Measurements from ENCODE around the gene CHTF18. TPM values are rescaled to one million over a fixed set of nuclear protein-coding genes. Genes with fewer than 3 reads are reported as not detected.

Gene CHTF18
- total RNA-seq, 2 donors from 2014 or later, result 7.5 to 14.5 TPM

DNA sequence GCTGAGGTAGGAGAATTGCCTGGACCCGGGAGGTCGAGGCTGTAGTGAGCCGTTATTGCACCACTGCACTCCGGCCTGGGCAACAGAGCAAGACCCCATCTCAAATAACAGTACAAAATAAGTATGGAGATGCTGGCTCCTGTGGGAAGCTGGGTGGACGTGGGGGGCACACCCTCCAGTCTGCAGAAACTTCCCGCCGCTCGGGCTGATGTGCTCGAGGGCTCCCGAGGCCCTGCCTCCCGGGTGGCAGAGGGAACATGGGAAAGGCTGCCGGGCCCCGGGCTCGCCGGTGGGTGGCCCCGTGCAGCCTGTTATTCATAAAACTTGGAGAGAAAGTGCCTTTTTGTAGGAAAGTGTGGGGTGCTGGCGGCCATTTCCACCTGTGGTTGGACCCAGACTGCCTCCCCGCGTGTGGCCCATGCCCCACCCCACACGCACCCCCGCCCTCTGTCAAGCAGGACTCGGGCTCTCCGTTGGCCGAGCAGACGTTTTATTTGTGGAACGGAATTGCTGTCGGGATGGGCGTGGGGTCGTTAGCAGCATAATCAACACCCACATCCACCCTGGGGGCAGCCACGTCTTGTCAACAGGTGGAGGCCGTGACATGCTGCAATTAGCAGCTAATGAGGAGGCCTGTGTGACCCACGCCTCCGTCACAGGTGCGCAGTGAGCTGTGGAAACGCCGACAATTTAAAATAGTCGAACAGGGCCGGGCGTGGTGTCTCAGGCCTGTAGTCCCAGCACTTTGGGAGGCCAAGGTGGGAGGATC is 40.3 kb upstream of the CHTF18 start:
- no peak for ATAC-seq
- TF ChIP-seq, protein P1, sequence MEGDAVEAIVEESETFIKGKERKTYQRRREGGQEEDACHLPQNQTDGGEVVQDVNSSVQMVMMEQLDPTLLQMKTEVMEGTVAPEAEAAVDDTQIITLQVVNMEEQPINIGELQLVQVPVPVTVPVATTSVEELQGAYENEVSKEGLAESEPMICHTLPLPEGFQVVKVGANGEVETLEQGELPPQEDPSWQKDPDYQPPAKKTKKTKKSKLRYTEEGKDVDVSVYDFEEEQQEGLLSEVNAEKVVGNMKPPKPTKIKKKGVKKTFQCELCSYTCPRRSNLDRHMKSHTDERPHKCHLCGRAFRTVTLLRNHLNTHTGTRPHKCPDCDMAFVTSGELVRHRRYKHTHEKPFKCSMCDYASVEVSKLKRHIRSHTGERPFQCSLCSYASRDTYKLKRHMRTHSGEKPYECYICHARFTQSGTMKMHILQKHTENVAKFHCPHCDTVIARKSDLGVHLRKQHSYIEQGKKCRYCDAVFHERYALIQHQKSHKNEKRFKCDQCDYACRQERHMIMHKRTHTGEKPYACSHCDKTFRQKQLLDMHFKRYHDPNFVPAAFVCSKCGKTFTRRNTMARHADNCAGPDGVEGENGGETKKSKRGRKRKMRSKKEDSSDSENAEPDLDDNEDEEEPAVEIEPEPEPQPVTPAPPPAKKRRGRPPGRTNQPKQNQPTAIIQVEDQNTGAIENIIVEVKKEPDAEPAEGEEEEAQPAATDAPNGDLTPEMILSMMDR (IDR thresholded peaks at IDR 0.05), result no peak
- no peak for TF ChIP-seq POLR2A (IDR thresholded peaks at IDR 0.05)
- intact Hi-C loops (cut with DNase I), result no loop called here
- no peak overlapping the region for H3K27ac ChIP-seq
- no peak overlapping the region for H3K4me3 ChIP-seq
- WGBS, 2 donors, result 56 to 72% methylated on average over 10 to 39 of the region's 39 CpGs
- no peaks in the 10 kb centered on the region for H3K27me3 ChIP-seq
- no peaks in the 10 kb centered on the region for H3K36me3 ChIP-seq (replicated peaks in 1 of 2; ENCODE audit: insufficient read depth in 1 of 2, low read depth in 2 of 2)
- H3K4me1 ChIP-seq, result peaks cover 6% of the 10 kb centered on the region
- no peak for DNase-seq
- H3K9me3 ChIP-seq, result no peaks in the 10 kb centered on the region

DNA sequence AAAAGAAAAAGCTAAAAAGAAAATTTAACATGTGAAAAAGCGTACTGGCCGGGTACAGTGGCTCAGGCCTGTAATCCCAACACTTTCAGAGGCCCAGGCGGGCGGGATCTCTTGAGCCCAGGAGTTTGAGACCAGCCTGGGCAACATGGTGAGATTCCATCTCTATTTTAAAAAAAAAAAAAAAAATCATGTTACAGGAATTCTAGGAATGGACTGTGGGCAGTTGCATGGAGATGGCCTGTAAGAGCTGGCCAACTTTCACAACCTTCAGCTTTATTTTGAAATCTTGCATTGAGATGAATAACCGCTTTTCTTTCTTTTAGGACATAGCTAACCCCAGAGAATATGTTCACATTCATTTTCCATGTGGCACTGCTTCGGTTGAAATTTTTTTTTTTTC is 39.4 kb upstream of the CHTF18 start:
- peaks cover 6% of the 10 kb centered on the region for H3K4me1 ChIP-seq
- no peak overlapping the region for H3K27ac ChIP-seq
- H3K27me3 ChIP-seq, result no peaks in the 10 kb centered on the region
- 68 to 73% methylated on average over 6 of the region's 6 CpGs for WGBS, 2 donors
- ATAC-seq (no peak), DNase-seq (no peak)
- no peak for TF ChIP-seq POLR2A (IDR thresholded peaks at IDR 0.05)
- TF ChIP-seq, protein P1 (IDR thresholded peaks at IDR 0.05), result no peak
- intact Hi-C loops (cut with DNase I), result no loop called here
- no peaks in the 10 kb centered on the region for H3K9me3 ChIP-seq
- H3K4me3 ChIP-seq, result no peak overlapping the region
- no peaks in the 10 kb centered on the region for H3K36me3 ChIP-seq (replicated peaks in 1 of 2; ENCODE audit: insufficient read depth in 1 of 2, low read depth in 2 of 2)

DNA sequence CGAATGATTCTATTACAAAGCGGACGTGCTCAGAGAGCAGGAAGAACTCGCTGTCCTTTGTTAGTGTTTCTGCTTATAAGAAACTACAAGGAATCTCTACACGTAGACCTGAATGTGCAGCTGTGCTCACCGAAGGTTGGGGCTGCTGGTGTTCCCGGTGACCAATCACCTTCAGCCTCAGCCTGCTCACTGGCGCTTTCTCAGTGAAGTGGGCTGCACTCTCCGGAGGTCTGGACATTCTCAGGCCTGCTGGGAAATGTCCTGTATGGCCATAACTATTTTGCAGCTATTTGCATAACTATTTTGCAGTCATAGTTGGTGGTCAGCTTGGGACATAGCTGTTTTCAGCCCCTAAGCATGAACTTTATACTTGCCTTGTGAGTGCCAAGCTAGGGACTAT is 37.9 kb upstream of the CHTF18 start:
- no peak for TF ChIP-seq POLR2A (IDR thresholded peaks at IDR 0.05)
- TF ChIP-seq, protein P1 (IDR thresholded peaks at IDR 0.05), result no peak
- WGBS, 2 donors, result 47 to 58% methylated on average over 8 to 9 of the region's 9 CpGs
- no peak overlapping the region for H3K27ac ChIP-seq
- intact Hi-C loops (cut with DNase I), result no loop called here
- DNase-seq, result no peak
- H3K27me3 ChIP-seq, result no peaks in the 10 kb centered on the region
- ATAC-seq, result no peak
- H3K4me1 ChIP-seq, result peaks cover 6% of the 10 kb centered on the region
- no peaks in the 10 kb centered on the region for H3K36me3 ChIP-seq (replicated peaks in 1 of 2; ENCODE audit: insufficient read depth in 1 of 2, low read depth in 2 of 2)
- no peaks in the 10 kb centered on the region for H3K9me3 ChIP-seq
- no peak overlapping the region for H3K4me3 ChIP-seq

DNA sequence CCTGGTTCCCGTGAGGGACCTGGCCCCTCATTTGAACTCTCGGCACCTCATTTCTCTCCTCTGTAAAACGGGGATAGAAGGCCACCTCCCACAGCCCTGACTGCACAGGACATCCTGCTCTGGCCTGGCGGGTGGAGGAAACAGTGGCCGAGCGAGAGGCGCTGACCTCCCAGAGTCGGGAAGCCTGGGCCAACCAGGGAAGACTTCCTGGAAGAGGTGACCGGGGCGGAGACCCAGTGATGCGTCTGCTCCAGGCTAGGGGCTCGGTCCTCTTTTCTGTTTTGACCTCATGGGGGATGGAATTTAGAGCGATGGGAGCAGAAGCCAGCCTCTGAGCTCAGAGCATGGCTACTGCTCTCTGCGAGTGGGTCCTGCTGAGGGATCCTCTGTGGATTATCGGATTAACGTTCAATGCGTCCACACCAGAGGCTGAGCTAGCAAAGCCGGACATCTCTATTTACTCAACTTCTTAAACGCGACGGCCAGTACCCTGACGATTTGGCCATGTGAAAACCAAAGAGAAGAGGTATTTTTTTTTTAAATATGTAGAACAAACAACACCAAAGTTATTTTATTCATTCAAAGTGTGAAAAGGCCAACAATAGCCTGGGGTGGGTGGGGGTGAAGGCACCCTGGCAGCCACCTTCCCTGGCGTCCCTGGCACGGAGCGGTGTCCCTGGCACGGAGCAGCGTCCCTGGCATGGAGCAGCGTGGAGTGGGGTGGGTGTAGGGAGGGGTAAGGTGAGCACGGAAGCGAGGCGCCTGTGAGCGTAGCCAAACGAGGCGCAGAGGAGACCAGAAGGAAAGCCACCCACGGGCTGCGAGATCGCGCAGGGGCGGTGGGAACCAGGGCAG is 37.0 kb upstream of the CHTF18 start:
- ATAC-seq, result peak; percentile 52

More for the DNA sequence above, 37.0 kb upstream of the CHTF18 start:
- Histone ChIP-seq H3K4me1 (peaks cover 6% of the 10 kb centered on the region), H3K4me3 (no peak overlapping the region), H3K36me3 (replicated peaks in 1 of 2; ENCODE audit: insufficient read depth in 1 of 2, low read depth in 2 of 2) (no peaks in the 10 kb centered on the region), H3K27me3 (no peaks in the 10 kb centered on the region), H3K9me3 (no peaks in the 10 kb centered on the region), H3K27ac (no peak overlapping the region)
- no peak for TF ChIP-seq POLR2A (IDR thresholded peaks at IDR 0.05)
- TF ChIP-seq, protein P1 (IDR thresholded peaks at IDR 0.05), result no peak
- peak in 2 of 4 donors; percentile 28 to 47 for DNase-seq
- intact Hi-C loops (cut with DNase I), result no loop called here
- WGBS, 2 donors, result 25 to 31% methylated on average over 28 to 38 of the region's 39 CpGs

Data from body of pancreas (tissue), 4 donors.